OCI-LY7 (cell line): ENCODE measurements around the gene SLC9A9. TPM values are rescaled to one million over a fixed set of nuclear protein-coding genes. Genes with fewer than 3 reads are reported as not detected.

ENCODE experiments used
- BruUV-seq: library from RNA; stranded (reverse); fragments of 400-500 nt; replicated peaks from 2 replicates; lab custom pipeline; 2021; lab: Mats Ljungman, UMichigan
- CTCF ChIA-PET: fragments of 300-600 bp; sonication (Branson Sonifier 250); formaldehyde crosslinking; loops from one replicate; lab custom pipeline; 2022; ENCODE audit warnings: antibody characterized with exemption; ENCODE audit not compliant: unreplicated experiment; lab: Charles Lee
- POLR2A ChIA-PET: fragments of 300-600 bp; sonication (Branson Sonifier 250); formaldehyde crosslinking; loops from one replicate; lab custom pipeline; 2022; ENCODE audit warnings: antibody characterized with exemption; lab: Charles Lee
- DNase-seq: peaks from one replicate; pipeline ENCODE4 v3.0.0-alpha.2; 2015; ENCODE audit warnings: low spot score
- H2AFZ ChIP-seq: fragments of 200-600 bp; sonication (generic), shearing (Covaris generic); 2 replicates; pipeline ENCODE4 v1.6.1; 2014; ENCODE audit warnings: mild to moderate bottlenecking, antibody characterized with exemption, low read length, moderate library complexity
- H3K27ac ChIP-seq: fragments of 200-600 bp; sonication (generic); 2 replicates; pipeline ENCODE4 v1.5.1; 2014; ENCODE audit warnings: mixed run types, low read depth, mild to moderate bottlenecking, moderate library complexity, low read length, inconsistent platforms; ENCODE audit not compliant: poor library complexity, severe bottlenecking
- H3K36me3 ChIP-seq: fragments of 200-600 bp; sonication (generic); 2 replicates; pipeline ENCODE4 v1.6.1; 2014; ENCODE audit warnings: mild to moderate bottlenecking, antibody characterized with exemption, low read length, moderate library complexity, mixed read lengths; ENCODE audit not compliant: insufficient read depth
- H3K4me1 ChIP-seq: fragments of 200-600 bp; sonication (generic); 2 replicates; pipeline ENCODE4 v1.5.1; 2014; ENCODE audit warnings: mild to moderate bottlenecking, low read length; ENCODE audit not compliant: insufficient read depth, poor library complexity, severe bottlenecking
- H3K4me2 ChIP-seq: fragments of 200-600 bp; sonication (generic); 2 replicates; pipeline ENCODE4 v1.6.1; 2014; ENCODE audit warnings: mild to moderate bottlenecking, low read length
- H3K4me3 ChIP-seq: fragments of 200-600 bp; sonication (generic); 2 replicates; pipeline ENCODE4 v1.5.1; 2014; ENCODE audit warnings: mild to moderate bottlenecking, low read depth, low read length; ENCODE audit not compliant: poor library complexity, severe bottlenecking
- H3K79me2 ChIP-seq: fragments of 200-600 bp; sonication (generic); 2 replicates; pipeline ENCODE4 v1.6.1; 2016; ENCODE audit warnings: low read depth, mild to moderate bottlenecking, low read length, moderate library complexity, mixed read lengths; ENCODE audit not compliant: insufficient read depth
- H3K9me2 ChIP-seq: fragments of 200-600 bp; sonication (generic); 2 replicates; pipeline ENCODE4 v1.6.1; 2016; ENCODE audit warnings: mild to moderate bottlenecking, low read length, mixed read lengths; ENCODE audit not compliant: insufficient read depth
- H3K9me3 ChIP-seq: fragments of 200-600 bp; sonication (generic); 2 replicates; pipeline ENCODE4 v1.6.1; 2014; ENCODE audit warnings: mild to moderate bottlenecking, mixed run types, low read length, mixed read lengths
- H4K20me1 ChIP-seq: fragments of 200-600 bp; sonication (generic); 2 replicates; pipeline ENCODE4 v1.6.1; 2014; ENCODE audit warnings: mild to moderate bottlenecking, antibody characterized with exemption, low read length, moderate library complexity, mixed read lengths; ENCODE audit not compliant: insufficient read depth
- EZH2phosphoT487 ChIP-seq: fragments of 200-600 bp; sonication (generic); IDR thresholded peaks from 2 replicates; pipeline ENCODE4 v1.6.1; 2018; ENCODE audit warnings: low read depth, borderline replicate concordance, mild to moderate bottlenecking, mixed run types, antibody characterized with exemption, low read length, moderate library complexity, mixed read lengths
- intact Hi-C: fragments of 100-400 bp; cut with micrococcal nuclease; formaldehyde crosslinking; loops from one replicate; pipeline ENCODE4 v1.10.0; 2022; ENCODE audit not compliant: unreplicated experiment
- total RNA-seq, 2 experiments: library from RNA; depleted of rRNA in 1 of 2; stranded (reverse); fragments of >200 nt in 1 of 2; shearing (Covaris generic) in 1 of 2; gene quantifications; 2 replicates each; pipeline ENCODE4 v1.2.3, GENCODE V29; 2014 to 2022
- TF ChIP-seq, protein P1 (sequence below): fragments of 200-600 bp; sonication (generic); conservative IDR thresholded peaks from 2 replicates; pipeline ENCODE4 v1.5.1; 2014; ENCODE audit warnings: mild to moderate bottlenecking, antibody characterized with exemption, low read length, moderate library complexity, mixed read lengths

SLC9A9 gene
- total RNA-seq, 2 experiments from 2014 or later, result 9.3 to 14.8 TPM

DNA sequence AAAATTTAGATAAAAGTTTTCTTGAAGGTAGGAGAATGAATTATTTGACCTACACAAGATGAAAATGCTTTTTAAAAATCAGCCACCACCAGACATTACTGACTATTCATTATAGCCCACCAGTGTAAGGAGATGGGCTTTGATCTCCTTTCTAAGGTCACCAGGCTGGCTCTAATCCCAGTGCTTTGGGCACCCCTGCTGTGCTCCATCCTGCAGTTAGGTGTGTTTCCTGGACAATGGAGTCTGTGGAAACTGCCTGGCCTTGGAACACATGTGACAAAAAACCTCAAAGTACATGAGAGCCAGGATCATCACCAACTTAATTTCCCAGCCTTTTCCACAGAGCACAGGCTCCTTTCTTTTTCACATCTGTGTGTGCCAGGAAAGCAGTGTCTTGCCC, 467.8 kb downstream of the SLC9A9 start:
- Histone ChIP-seq H3K79me2 (no peaks in the 10 kb centered on the region), H3K4me3 (no peak overlapping the region)

DNA sequence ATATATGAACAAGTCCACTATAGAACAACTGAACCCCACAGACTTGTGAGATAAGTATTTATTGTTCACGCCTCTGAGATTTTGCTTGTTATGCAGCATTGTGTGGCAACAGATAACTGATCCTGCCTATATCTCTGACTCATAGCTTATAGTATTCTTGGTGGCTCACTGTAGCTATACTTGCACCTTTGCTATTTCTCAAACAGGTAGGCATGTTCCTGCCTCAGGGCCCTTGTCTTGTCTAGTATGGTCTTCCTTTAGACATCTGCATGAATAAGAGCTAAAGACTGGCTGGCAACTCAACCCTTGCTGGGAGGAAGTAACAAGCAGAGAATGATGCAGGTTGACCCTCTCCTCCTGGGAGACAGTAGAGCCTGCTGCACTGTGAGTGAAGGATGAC, 472.6 kb downstream of the SLC9A9 start:
- CTCF ChIA-PET, result interaction anchor here (0.6 kb wide), 1 partner anchor 255 kb away, joined by 3 read pairs; no protein-coding TSS in a partner anchor
- H3K36me3 ChIP-seq, result no peaks in the 10 kb centered on the region

More for the DNA sequence above, 467.8 kb downstream of the SLC9A9 start:
- Histone ChIP-seq H4K20me1 (no peaks in the 10 kb centered on the region), H3K9me2 (no peaks in the 10 kb centered on the region), H3K36me3 (no peaks in the 10 kb centered on the region), H3K9me3 (no peaks in the 10 kb centered on the region), H3K27ac (no peak overlapping the region), H2AFZ (no peak overlapping the region), H3K4me2 (no peak overlapping the region), H3K4me1 (no peaks in the 10 kb centered on the region)
- no peak for DNase-seq
- POLR2A ChIA-PET, result no interaction called here
- no TSS peak for BruUV-seq
- TF ChIP-seq, protein P1, sequence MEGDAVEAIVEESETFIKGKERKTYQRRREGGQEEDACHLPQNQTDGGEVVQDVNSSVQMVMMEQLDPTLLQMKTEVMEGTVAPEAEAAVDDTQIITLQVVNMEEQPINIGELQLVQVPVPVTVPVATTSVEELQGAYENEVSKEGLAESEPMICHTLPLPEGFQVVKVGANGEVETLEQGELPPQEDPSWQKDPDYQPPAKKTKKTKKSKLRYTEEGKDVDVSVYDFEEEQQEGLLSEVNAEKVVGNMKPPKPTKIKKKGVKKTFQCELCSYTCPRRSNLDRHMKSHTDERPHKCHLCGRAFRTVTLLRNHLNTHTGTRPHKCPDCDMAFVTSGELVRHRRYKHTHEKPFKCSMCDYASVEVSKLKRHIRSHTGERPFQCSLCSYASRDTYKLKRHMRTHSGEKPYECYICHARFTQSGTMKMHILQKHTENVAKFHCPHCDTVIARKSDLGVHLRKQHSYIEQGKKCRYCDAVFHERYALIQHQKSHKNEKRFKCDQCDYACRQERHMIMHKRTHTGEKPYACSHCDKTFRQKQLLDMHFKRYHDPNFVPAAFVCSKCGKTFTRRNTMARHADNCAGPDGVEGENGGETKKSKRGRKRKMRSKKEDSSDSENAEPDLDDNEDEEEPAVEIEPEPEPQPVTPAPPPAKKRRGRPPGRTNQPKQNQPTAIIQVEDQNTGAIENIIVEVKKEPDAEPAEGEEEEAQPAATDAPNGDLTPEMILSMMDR, result no peak
- TF ChIP-seq EZH2phosphoT487, result no peak
- intact Hi-C loops, result no loop called here
- CTCF ChIA-PET, result no interaction called here

DNA sequence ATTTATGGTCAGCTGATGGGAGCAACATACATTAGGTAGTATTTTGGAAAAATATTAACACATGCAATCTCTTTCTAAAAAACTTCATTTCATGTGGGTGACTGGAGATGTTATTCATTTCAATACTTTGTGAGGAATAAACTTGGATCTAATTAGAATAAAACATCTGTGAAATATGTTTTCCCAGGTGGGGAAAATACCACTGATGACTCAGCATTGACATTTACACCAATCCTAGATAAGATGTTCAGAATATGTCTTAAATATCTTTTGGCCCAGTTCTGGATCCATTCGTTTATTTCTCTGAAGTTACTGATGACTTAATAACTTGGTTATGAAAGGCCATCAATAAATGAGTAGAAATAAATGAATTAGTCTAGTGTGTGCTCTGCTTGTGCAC, 481.1 kb downstream of the SLC9A9 start:
- intact Hi-C loops, result no loop called here
- Histone ChIP-seq H3K9me2 (no peaks in the 10 kb centered on the region; the same call in 1 of the 2 replicates), H3K79me2 (no peaks in the 10 kb centered on the region), H3K27ac (no peak overlapping the region), H3K4me1 (no peaks in the 10 kb centered on the region), H3K4me3 (no peak overlapping the region), H4K20me1 (no peaks in the 10 kb centered on the region), H2AFZ (no peak overlapping the region), H3K36me3 (no peaks in the 10 kb centered on the region), H3K4me2 (no peak overlapping the region), H3K9me3 (no peaks in the 10 kb centered on the region)
- no peak for TF ChIP-seq EZH2phosphoT487
- TF ChIP-seq, protein P1, result no peak
- DNase-seq, result no peak
- ChIA-PET CTCF (no interaction called here), POLR2A (no interaction called here)
- no TSS peak for BruUV-seq

More for the DNA sequence above, 472.6 kb downstream of the SLC9A9 start:
- no peaks in the 10 kb centered on the region for H3K9me3 ChIP-seq
- no peaks in the 10 kb centered on the region for H3K4me1 ChIP-seq
- no peaks in the 10 kb centered on the region; the same call in 1 of the 2 replicates for H3K9me2 ChIP-seq
- no peaks in the 10 kb centered on the region for H3K79me2 ChIP-seq
- no peak for TF ChIP-seq EZH2phosphoT487
- TF ChIP-seq, protein P1, result no peak
- POLR2A ChIA-PET, result interaction anchor here (0.6 kb wide), 2 partner anchors 175 to 297 kb away, joined by 3 to 4 read pairs; no protein-coding TSS in a partner anchor
- H3K4me2 ChIP-seq, result no peak overlapping the region
- intact Hi-C loops, result no loop called here
- H3K27ac ChIP-seq, result no peak overlapping the region
- H2AFZ ChIP-seq, result no peak overlapping the region
- H3K4me3 ChIP-seq, result no peak overlapping the region
- no peak for DNase-seq
- no TSS peak for BruUV-seq
- H4K20me1 ChIP-seq, result no peaks in the 10 kb centered on the region
